HepG2 (cell line): ENCODE data around the gene GLO1. TPM values are rescaled to one million over a fixed set of nuclear protein-coding genes. Genes with fewer than 3 reads are reported as not detected.

Experiments
- ATF6 ChIP-seq: sonication (generic); formaldehyde crosslinking; conservative IDR thresholded peaks from 2 replicates; pipeline ENCODE4 v1.4.0; 2020; ENCODE audit warnings: missing genetic modification reagents
- GTF2F1 ChIP-seq: fragments of 150-350 bp; IDR thresholded peaks from 2 replicates; pipeline ENCODE4 v1.6.1; 2014; ENCODE audit warnings: low read length
- IRF1 ChIP-seq: sonication (generic); formaldehyde crosslinking; IDR thresholded peaks from 2 replicates; pipeline ENCODE4 v1.4.0; 2020; ENCODE audit warnings: low read depth, mild to moderate bottlenecking, missing genetic modification reagents
- MAF1 ChIP-seq: sonication (generic); formaldehyde crosslinking; IDR thresholded peaks from 2 replicates; pipeline ENCODE4 v1.5.0; 2020; ENCODE audit warnings: missing genetic modification reagents, borderline replicate concordance
- MBD4 ChIP-seq: IDR thresholded peaks from 2 replicates; pipeline ENCODE4 v1.6.1; 2012; ENCODE audit warnings: low read length, inconsistent platforms, borderline replicate concordance
- NFE2L2 ChIP-seq: fragments of 150-350 bp; IDR thresholded peaks from 2 replicates; pipeline ENCODE4 v1.6.1; 2014; ENCODE audit warnings: low read length
- NR2C2 ChIP-seq: sonication (generic); formaldehyde crosslinking; IDR thresholded peaks from 2 replicates; pipeline ENCODE4 v1.4.0; 2020; ENCODE audit warnings: missing genetic modification reagents, mild to moderate bottlenecking, moderate library complexity, borderline replicate concordance
- RBM39 ChIP-seq: fragments of 200-400 bp; formaldehyde crosslinking; IDR thresholded peaks from one replicate; pipeline ENCODE4 v1.6.1; 2018; ENCODE audit warnings: antibody characterized with exemption, mild to moderate bottlenecking, low read depth, low read length; ENCODE audit not compliant: poor library complexity, severe bottlenecking
- RFX3 ChIP-seq: IDR thresholded peaks from 2 replicates; pipeline ENCODE4 v1.6.1; 2016; ENCODE audit warnings: missing biosample characterization, missing genetic modification reagents
- SCMH1 ChIP-seq: sonication (generic); formaldehyde crosslinking; IDR thresholded peaks from 2 replicates; pipeline ENCODE4 v1.9.0; 2021; ENCODE audit warnings: missing genetic modification reagents, mild to moderate bottlenecking, borderline replicate concordance
- TCF12 ChIP-seq, 2 experiments: fragments of 450-650 bp in 1 of 2; sonication (generic) in 1 of 2; formaldehyde crosslinking in 1 of 2; IDR thresholded peaks; 2 replicates each; pipeline versions ENCODE4 v1.6.1 to v1.8.0; 2017 to 2022; ENCODE audit warnings: antibody characterized with exemption in 1 of 2, mild to moderate bottlenecking in 1 of 2, missing genetic modification reagents in 1 of 2, moderate library complexity in 1 of 2
- TERF1 ChIP-seq: sonication (generic); formaldehyde crosslinking; IDR thresholded peaks from 2 replicates; pipeline ENCODE4 v1.8.0; 2022; ENCODE audit warnings: mild to moderate bottlenecking, missing genetic modification reagents, moderate library complexity
- ZFP82 ChIP-seq: sonication (generic); formaldehyde crosslinking; IDR thresholded peaks from 2 replicates; pipeline ENCODE4 v1.5.1; 2020; ENCODE audit warnings: mild to moderate bottlenecking, missing genetic modification reagents, borderline replicate concordance
- ZNF124 ChIP-seq: sonication (generic); formaldehyde crosslinking; IDR thresholded peaks from 2 replicates; pipeline ENCODE4 v1.4.0; 2020; ENCODE audit warnings: missing genetic modification reagents
- ZNF142 ChIP-seq: sonication (generic); formaldehyde crosslinking; IDR thresholded peaks from 2 replicates; pipeline ENCODE4 v1.4.0; 2020; ENCODE audit warnings: missing genetic modification reagents
- ZNF207 ChIP-seq: fragments of 450-650 bp; IDR thresholded peaks from 2 replicates; pipeline ENCODE4 v1.6.1; 2016; ENCODE audit warnings: antibody characterized with exemption, borderline replicate concordance
- ZNF230 ChIP-seq: sonication (generic); formaldehyde crosslinking; IDR thresholded peaks from 2 replicates; pipeline ENCODE4 v1.4.0; 2020; ENCODE audit warnings: mild to moderate bottlenecking, missing genetic modification reagents
- ZNF496 ChIP-seq: sonication (generic); formaldehyde crosslinking; IDR thresholded peaks from 2 replicates; pipeline ENCODE4 v1.8.1; 2023; ENCODE audit warnings: mild to moderate bottlenecking, moderate library complexity, missing genetic modification reagents; ENCODE audit not compliant: insufficient replicate concordance
- ZNF652 ChIP-seq: IDR thresholded peaks from 2 replicates; pipeline ENCODE4 v1.6.1; 2016; ENCODE audit warnings: low read depth, borderline replicate concordance
- polyA plus RNA-seq, 8 experiments: library from polyadenylated mRNA; depleted of rRNA in 3 of 8; stranded (reverse) in 7 of 8; unstranded in 1 of 8; fragments of >200 nt; fragmentation: Illumina TruSeq in 4 of 8; extraction: Trizol in 4 of 8; gene quantifications; 2 replicates each; pipeline versions ENCODE4 v1.2.1 to v1.2.3, GENCODE V29; 2011 to 2016; ENCODE audit warnings: low read depth in 4 of 8, missing spikeins in 1 of 8, mixed read lengths in 1 of 8; ENCODE audit not compliant: insufficient read depth in 1 of 8
- total RNA-seq, 5 experiments: library from RNA; depleted of rRNA; stranded (reverse); fragments of >200 nt; fragmentation: Illumina TruSeq; extraction: Trizol; gene quantifications; 2 replicates each; pipeline ENCODE4 v1.2.3, GENCODE V29; 2016; ENCODE audit warnings: low read depth in 1 of 5

GLO1 gene
- total and polyA plus RNA-seq, 2 of the 13 experiments (the other 11 are each of a cell fraction or from before 2014, with no cell fraction given), result 77.1 to 177 TPM

DNA sequence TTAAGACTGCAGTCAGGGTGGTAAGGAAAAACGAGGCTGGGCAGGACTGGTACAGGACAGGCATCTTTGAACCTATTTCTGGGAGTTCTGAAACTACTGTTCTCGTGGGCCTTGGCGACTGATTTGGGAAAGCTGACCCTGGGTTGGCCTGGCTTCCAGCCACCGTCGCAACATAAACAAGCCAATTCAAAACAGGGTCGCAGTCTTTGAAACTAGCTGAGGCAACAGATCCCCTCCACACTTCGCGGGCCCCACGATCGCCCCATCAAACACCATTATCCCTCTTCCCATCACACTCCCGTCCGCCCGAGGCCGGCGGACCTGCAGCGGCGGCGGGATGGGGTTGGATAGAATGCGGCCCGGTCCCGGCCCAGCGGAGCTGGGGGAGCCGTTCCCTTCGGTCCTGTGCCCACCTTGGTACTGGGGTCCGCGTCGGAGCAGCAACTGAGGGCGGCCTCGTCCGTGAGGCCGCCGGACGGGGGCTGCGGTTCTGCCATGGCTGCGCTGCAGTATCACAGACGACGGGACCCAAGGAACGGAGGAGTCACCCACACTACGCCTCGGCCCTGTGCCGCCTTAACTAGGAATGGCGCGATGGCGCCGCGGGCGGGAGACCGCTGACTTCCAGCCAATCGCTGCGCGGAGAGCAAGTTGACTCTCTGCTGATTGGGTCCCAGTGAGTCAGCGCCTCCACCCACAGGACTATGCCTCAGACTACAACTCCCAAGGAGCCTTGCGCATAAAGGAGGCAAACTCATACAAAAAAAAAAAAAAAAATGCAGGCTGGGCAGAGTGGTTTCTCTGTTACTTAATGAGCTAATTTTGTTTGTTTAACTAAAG lies at the start of gene GLO1 (continued):
- no peak for TF ChIP-seq SCMH1
- TF ChIP-seq ZNF652 (CRISPR knock-in tag), result no peak
- TF ChIP-seq ZNF207, result no peak
- no peak for TF ChIP-seq ZFP82 (CRISPR knock-in tag)
- no peak for TF ChIP-seq GTF2F1
- TF ChIP-seq RBM39, result peak; percentile 71
- no peak for TF ChIP-seq IRF1
- TF ChIP-seq MAF1 (CRISPR knock-in tag), result no peak
- no peak for TF ChIP-seq TCF12 (IDR thresholded peaks at IDR 0.05)
- TF ChIP-seq TCF12 (CRISPR knock-in tag; IDR thresholded peaks at IDR 0.05), result 0 out of 2 replicates have a peak, but pooled peaks have one; percentile 56
- no peak for TF ChIP-seq NFE2L2
- peak; percentile 66; the same call in 1 of the 2 replicates for TF ChIP-seq ZNF124 (CRISPR knock-in tag)
- no peak for TF ChIP-seq ZNF496 (CRISPR knock-in tag)
- no peak for TF ChIP-seq RFX3 (CRISPR knock-in tag)
- TF ChIP-seq ZNF142 (CRISPR knock-in tag), result peak; percentile 76
- TF ChIP-seq NR2C2 (CRISPR knock-in tag), result no peak
- no peak; the same call in 1 of the 2 replicates for TF ChIP-seq ZNF230
- TF ChIP-seq TERF1 (CRISPR knock-in tag), result no peak
- no peak for TF ChIP-seq MBD4
- TF ChIP-seq ATF6 (CRISPR knock-in tag), result no peak
